ENCODE data around the gene TSPOAP1.
A peak's percentile ranks its signal among the peaks of the same experiment; 100 is the strongest.

The TSPOAP1 gene, protein sequence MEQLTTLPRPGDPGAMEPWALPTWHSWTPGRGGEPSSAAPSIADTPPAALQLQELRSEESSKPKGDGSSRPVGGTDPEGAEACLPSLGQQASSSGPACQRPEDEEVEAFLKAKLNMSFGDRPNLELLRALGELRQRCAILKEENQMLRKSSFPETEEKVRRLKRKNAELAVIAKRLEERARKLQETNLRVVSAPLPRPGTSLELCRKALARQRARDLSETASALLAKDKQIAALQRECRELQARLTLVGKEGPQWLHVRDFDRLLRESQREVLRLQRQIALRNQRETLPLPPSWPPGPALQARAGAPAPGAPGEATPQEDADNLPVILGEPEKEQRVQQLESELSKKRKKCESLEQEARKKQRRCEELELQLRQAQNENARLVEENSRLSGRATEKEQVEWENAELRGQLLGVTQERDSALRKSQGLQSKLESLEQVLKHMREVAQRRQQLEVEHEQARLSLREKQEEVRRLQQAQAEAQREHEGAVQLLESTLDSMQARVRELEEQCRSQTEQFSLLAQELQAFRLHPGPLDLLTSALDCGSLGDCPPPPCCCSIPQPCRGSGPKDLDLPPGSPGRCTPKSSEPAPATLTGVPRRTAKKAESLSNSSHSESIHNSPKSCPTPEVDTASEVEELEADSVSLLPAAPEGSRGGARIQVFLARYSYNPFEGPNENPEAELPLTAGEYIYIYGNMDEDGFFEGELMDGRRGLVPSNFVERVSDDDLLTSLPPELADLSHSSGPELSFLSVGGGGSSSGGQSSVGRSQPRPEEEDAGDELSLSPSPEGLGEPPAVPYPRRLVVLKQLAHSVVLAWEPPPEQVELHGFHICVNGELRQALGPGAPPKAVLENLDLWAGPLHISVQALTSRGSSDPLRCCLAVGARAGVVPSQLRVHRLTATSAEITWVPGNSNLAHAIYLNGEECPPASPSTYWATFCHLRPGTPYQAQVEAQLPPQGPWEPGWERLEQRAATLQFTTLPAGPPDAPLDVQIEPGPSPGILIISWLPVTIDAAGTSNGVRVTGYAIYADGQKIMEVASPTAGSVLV (N-terminal part only)

DNA sequence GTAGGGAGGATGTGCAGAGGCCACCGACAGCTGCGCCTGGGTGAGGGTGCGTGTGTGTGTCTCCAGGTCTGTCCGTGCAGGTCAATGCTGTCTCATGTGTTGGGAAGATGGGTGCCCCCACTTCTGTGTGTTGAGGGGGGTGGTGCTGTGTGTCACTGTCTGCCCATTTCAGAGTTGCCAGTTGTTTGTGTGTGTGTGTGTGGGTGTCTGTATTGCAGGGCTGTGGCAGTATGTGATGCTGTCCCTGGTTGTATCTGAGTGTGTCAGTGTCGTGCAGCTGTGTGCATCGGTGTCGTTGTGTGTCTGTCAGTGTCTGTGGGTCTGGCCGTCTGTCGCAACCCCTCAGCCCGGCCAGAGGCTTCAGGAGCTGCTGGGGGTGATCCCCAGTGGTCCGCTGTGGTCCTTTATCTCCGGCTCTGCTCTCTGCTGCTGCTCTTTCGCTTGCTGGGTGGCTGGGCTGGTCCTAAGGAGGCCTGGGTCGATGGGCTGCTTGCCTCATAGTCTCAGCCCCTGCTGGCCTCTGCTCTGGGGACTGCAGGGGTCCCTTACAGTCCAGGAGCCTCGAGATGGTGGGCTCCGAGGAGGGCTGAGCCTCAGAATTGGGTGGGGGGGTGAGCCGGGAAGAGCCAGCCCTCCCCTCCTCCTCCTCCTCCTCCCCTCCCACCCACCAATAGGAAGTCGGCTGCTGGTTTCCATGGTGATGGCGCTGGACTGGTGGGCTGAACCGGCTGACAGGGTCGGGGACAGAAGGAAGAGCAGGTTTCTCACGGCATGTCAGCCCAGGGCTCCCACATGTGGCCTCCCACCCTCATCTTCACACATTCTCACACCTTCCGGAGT is at the start of gene TSPOAP1:
TSPOAP1 (minus strand) TSS at position 601 of the 840 bp plus-strand sequence. CDS start 875 bp downstream, outside the sequence.
- peak; percentile 87 for DNase-seq

DNA sequence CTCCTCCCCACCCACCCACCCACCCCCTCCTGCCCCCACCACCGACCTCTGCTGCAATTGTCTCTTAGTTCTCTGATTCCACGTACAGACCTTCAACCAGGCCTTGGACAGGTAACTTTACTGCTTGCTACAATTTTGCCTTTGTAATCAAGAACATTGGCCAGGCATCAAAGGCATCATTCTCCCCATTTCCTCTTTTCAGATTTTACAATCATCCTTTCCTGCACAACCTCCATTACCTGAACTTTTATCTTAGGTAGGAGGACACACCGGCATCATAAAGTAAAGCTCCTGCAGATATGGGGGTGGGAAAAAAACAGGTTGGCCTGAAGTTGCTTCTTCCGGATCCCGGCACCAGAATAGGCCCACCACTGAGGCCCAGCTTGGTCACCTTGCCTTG is 49.1 kb upstream of the TSPOAP1 start:
- no peak for DNase-seq

DNA sequence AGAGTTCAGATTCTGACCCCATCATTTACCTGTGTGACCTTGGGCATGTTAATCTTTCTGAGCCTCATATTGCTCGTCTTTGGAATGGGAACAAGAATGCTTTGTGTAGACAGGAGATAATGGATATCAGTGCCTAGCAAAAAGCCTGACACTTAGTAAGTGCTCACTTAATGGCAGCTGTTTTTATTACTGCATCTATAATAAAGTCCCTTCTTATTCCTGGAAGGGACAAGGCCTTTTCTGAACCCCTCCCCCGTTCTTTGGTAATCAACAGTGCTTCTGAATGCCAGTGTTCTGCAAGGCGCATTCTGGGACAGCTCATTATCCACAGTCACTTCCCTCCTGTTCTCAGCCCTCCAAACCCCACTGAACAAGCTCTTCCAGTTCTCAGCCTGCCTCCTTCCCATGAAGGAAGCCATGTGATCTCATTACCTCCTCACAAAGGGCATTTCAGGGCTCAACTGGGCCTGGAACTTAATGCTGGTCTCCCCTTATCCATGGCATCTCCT is 48.6 kb upstream of the TSPOAP1 start:
- no peak for DNase-seq

DNA sequence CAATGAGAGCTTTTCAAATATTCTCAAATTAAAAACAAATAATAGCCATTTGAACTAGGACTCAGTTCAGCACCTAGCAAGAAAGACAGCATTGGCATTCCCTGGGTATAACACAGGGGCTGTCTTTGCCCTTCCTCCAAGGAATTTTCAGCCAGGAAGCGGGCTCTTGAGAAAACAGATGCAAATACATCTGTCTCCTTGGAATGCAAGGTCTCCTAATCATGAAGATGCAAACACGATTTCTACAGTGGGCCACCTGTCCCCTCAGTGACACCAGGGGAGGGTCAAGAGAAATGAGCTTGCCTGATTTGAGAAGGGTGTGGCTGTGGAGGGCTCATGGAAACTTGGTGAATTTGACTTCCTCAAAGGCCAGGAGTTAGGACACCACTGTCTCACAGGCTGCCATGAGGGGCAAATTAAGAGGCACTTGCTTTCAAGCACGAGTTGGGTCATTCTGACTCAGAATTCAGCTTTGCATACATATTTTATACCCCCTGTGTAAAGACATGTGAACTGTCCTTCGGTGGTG is 47.9 kb upstream of the TSPOAP1 start:
- no peak for DNase-seq

DNA sequence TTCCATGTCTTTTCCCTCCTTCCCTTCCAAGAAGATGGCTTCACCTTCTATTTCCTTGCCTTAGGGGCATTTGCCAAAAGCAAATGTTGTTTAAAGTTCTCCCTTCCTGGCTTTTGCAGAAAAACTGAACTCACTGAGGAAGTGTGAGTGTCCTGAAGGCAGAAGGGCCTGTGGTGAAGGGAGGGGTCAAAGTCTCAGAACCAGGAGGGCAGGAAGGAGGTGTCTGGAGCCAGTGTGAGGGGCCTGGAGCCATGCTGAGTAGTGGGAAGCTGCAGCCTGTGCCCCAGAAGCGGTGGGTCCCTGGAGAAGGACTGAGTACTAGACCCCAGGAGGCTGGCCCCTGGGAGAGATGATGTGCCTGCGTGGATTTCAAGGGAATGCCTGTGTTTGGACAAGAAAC is 47.2 kb upstream of the TSPOAP1 start:
- DNase-seq = no peak

DNA sequence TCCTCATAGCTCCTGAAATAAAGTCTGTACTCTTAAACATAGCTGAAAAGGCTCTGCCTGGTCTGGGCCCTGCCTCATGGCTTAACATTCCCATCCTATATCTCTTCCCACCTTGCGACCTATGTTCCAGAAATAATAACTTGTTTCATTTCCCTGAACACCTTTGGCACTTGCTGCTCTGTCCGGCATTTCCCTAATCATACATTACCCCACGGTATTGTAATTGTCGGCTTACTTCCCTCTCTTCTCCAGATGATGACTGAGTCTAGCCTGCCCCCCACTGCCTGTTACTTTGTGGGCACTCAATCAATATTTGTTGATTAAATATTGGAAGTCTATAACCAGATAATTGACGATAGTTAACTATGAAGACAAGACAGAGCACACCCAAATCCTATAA is 46.7 kb upstream of the TSPOAP1 start:
- no peak for DNase-seq

DNA sequence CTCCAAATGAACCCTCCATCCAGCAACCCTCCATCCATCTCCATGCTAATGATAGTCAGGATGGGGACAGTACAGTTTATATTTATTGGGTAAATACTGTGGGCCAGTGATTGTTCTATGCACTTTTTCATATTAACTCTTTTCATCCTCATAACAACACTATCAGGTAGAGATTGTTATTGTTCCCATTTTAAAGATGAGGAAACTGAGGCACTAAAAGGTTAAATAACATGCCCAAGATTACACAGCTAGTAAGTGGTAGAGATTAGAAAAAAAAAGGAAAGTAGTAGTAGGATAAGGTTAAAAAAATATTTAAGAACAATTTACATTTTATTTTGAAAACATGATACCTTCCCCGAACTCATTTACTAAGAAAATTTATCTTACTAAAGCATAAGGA is 45.3 kb upstream of the TSPOAP1 start:
- no peak for DNase-seq

DNA sequence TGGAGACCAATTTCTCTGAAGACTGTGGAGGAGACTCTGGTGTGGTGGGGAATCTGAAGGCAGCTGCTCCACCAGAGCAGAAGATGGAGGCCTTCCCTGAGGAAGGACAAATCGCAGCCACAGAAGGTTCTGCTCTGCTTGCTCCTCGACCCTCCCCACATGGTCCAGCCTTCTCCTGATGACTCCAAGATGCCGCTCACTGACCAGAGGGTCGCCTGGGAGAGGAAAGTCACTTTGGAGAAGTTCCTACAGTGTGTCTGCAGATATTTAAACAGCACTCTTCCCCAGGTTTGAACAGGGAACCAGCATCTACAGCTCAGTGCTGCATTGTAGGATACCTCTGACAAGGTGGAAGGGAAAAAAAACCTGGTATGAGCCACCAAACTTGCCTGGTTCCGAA is 44.4 kb upstream of the TSPOAP1 start:
- no peak for DNase-seq

DNA sequence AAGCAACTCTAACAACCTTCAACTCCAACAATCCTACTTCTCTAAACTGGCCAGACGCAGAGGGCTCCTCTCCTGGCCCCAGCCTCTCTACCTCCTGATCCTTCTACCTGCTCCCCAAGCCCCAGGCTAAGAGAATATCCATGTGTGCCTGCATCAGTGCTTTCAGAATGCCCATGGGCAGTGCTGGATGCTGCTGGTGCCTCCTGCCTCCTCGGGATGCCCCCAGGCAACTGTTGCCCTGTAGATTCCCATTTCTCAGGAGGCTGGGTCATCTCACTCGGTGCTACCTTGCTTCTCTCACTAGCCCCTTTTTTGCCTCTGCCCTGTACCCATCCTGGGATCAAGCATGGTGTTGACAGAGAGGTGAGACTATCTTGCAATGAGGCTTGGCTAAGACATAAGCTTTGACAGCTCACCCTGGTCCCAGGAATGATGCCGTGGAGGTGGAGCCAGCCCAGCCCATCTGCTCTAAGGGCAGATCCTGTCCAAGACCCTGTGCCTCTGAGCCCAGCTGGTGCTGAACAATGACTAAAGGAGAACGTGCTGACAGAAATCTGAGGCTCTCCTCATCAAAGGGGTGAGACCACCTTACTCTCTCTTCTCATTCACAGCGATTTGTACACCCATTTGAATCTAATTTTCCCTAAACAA is 42.8 kb upstream of the TSPOAP1 start:
- DNase-seq = no peak

DNA sequence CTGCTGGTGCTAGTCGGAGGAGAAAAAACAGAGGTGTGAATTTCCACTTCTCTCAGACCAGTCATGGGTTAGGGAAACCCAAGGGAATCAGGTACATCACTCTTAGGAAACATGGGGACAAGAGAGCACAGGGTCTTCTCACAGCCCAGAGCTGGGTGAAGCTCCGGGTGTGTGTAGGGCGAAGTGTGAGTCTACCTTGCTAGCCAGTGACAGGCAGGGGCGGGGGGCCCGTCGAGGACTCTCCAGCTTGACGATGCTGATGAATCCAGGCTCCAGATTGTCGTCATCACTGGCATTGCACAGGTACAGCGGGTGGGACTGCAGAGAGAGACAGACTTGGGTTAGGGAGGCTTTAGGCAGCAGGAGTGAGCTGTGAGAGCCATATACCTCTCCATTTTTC is 42.1 kb upstream of the TSPOAP1 start:
- DNase-seq = no peak

DNA sequence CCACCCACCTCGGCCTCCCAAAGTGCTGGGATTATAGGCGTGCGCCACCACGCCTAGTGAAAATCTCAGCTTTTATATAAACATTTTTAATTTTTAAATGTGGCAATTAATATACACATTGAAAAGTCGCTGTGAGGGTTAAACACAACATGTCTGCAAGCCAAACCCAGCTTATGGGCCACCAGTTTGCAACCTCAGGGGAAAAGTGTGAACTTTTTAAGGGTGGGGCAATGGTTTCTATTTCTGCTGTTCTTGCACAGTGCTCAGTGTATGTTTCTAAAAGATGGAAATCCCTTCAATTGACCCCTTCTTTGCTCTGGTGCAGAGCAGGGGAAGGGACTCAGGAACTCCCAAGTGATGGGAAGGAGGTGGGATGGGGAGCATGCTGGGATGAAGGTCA is 41.7 kb upstream of the TSPOAP1 start:
- DNase-seq = no peak

DNA sequence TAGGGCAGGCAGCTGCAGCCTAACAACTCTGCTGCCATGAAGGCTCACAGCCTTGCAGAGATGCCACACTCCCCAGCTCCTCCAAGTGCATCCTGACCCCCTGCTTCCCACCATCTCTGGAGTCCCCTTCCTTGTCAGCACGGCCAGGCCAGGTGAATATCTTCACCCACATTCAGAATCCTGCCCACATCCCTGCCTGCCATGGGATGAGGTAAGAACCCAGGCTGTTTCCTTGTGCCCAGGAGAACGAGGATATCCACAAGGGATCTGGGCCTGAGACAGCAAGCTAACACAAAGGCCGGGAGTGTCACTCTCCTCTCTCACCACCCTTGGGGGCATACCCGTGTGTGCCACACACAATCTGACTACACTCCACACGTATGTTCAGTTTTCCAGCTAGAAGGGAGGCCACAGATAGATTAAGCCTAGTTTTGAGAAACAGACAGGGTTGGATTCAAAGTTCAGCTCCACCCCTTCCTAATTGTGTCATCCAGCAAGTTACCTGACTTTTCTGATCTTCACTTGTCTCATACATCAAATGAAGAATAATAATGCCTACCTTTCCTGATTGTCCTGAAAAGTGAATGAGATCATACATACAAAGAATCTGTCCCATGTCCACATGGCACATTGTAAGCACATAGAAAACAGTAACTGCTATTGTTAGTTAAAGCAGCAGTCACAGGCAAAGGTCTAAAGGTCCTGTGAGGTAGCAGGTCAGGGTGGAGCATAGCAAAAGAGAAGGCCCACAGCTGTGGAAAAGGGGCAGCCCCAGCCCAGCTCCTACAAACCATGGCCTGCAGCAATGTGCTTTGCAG is 40.8 kb upstream of the TSPOAP1 start:
- no peak for DNase-seq

DNA sequence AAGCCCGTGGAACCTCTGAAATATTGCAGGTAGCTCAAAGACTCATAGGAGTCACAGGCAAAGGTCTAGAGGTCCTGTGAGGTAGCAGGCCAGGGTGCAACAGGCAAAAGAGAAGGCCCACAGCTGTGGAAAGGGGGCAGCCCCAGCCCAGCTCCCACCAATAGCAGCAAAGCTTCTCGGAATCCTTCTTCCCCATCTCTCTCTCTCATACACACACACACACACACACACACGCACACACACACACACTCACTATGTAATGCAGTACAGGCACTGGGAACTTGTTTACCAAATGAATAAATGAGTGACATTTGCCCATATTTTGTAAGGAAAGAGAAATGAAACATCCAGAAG is 40.2 kb upstream of the TSPOAP1 start:
- DNase-seq = no peak

DNA sequence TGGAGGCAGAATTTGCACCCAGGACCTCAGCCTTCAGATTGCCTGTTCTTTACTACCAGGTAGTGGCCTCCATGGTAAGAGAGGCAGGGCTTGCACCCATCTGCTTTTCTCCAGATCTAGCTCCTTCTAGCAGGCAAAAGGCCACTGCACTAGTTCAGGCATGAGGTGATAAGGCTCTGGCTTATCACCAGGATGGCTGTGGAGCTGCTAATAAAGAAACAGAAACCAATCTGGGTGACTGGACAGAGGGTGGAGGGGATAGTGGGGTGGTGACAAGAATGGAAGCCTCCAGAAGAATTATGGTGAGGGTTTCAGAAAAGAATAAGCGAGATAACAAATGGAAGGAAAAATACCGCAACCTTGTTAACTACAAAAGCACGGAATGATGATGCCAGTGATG is 38.9 kb upstream of the TSPOAP1 start:
- DNase-seq = no peak

DNA sequence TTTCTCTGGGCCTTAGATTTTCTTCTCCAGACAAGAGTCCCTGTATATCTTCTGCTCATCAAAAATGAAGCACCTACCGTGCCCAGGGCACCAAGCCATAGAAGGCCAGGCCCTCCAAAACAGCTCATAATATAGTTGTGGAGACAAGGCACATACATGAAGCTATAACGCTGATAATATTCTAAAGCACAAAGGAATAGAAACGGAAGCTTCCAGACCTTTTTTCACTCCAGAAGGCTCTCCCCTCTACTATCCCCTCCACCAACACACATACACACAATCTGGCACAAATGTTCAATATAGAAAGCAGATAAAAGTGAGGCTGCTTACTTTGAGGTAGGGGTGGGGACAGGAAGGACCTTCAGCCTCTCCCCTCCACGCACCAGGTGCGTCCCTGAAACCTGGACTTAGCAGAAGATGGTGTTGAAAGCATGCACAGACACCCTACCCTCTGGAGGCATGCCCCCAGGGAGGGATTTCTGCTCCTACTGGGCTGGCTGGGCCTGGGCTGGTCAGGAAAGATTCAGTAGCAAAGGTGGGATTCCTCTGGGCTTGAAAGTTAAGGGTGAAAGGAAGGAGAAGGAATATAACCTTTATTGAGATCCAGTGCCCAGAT is 37.5 kb upstream of the TSPOAP1 start:
- no peak for DNase-seq

DNA sequence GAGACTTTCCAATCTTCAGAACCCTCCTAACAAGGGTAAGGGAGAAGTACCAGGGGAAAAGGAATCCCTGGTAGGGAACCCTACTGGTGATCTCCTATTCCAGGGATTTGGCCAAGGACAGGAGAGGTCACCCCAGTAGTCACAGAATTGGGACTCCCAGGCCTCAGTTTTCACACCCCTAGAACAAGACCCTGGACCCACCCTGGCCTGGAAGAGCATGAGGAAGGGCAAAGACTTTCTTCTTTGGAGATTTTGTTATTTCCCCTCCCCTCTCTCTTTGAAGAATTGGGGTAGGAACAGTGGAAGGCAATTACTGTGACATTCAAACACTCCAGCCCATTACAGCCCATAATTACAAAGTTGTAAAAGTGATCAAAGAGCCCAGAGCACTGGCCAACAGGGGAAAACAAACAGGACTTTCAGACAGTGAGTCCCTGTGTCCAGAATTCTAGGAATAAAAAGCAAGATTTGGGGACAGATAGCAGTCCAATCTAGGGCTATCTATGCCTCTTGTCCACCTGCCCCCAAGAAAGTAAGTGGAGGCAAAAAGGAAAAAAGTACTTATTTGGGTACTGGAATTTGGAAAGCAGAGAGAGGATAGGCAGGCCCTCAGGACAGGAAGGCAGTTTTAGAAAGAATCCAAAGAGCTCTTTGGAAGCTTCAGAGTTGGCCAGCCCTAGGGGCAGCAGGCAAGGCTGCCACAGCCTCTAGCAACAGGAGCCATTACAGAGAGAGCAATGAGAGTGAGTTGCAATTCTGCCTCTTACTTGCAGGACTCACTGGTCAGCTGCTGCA is 36.8 kb upstream of the TSPOAP1 start:
- no peak for DNase-seq

DNA sequence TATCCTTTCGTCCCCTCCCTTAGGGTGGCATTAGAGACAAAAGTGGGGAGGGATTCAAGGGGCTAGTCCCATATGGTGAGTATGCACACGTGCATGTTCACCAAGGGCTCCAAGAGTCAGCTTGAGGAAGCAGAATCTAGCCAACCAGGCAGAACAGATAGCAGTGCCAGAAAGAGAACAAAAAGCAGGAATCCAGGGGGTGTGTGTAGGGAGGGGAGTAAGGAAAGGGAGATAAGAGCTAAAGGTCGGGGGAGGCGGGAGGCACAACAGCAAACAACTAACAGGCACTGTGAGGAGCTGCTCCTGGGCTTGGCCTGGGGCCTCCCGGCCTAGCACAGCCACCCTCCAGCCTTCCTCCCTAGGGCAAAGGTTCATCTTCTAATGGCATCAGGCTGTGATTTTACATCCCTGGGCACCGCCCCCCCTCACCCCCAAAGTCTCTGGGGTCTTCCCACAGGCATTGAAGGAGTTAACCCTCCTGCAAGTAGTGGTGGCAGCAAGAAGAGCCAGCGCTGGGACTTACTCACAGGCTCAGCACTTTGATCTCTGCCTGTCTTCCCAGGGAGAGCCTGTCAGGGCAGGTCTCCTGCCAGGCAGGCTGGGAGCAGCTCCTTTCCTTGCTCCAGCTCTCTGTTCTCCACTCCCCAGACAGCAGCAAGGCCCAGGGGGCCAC is 35.8 kb upstream of the TSPOAP1 start:
- DNase-seq = no peak

DNA sequence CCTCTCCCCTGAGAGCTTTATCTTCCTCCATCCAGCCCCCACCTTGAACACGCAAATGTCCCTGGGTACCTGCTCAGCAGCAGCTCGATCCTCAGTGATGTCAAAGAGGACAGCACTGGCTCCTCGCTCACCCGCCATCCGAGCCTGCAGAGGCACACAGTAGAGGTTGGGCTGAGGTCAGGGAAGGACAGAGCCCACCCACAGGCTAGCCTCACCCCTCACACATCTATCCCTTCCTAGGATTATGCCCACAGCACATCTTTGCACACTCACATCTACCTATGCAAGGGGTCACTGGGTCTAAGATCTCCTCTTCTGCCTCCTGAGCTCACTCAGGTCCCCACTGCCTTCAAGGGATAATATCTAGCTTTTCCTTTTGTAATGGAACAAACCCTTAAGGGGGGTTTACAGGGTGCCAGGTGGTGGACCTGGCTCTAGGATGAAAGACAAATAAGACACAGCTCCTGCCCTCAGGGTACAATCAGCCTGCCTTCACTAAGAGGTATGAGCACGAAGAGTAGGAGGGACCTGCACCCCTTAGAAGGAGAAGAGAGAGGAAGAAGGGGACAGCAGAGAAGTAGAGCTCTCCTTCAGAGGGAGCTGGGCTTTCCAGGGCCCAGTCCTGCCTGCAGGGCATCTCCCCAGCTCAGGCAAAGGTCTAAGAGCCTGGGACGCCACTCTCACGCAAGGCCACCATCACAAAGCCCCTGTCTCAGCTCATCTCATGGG is 35.0 kb upstream of the TSPOAP1 start:
- no peak for DNase-seq

Data from stimulated activated CD4-positive, alpha-beta T cell treated with anti-CD3 and anti-CD28 coated beads, Interleukin-4, amount 100 ng/mL, for 24 hours (primary cell).